ENCODE data around the gene ZCRB1.

DNA sequence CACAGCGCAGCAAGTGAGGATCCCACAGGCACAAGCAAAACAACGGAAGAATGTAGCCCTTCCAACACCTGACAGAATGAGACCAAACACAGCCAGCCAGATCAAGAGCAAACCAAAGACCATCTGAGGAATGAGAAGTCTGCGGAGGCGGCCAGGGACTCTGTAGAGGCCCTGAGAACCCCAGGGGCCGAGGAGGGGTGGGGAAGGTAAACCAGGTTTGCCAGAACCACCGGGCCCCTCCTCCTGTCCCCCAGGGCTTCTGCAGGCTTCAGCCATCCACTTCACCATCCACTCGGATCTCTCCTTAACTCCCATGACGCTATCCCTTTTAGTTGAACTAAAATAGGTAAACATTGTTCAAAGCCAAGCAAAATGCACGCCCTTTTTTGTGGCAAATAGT, 37.4 kb downstream of the ZCRB1 start:
- TF ChIP-seq EZH2 (optimal IDR thresholded peaks at IDR 0.05; ENCODE audit: low read depth, low read length) (no peak), EZH2phosphoT487 (IDR thresholded peaks at IDR 0.05; ENCODE audit: low read length) (no peak)
- TF ChIP-seq, protein P1, sequence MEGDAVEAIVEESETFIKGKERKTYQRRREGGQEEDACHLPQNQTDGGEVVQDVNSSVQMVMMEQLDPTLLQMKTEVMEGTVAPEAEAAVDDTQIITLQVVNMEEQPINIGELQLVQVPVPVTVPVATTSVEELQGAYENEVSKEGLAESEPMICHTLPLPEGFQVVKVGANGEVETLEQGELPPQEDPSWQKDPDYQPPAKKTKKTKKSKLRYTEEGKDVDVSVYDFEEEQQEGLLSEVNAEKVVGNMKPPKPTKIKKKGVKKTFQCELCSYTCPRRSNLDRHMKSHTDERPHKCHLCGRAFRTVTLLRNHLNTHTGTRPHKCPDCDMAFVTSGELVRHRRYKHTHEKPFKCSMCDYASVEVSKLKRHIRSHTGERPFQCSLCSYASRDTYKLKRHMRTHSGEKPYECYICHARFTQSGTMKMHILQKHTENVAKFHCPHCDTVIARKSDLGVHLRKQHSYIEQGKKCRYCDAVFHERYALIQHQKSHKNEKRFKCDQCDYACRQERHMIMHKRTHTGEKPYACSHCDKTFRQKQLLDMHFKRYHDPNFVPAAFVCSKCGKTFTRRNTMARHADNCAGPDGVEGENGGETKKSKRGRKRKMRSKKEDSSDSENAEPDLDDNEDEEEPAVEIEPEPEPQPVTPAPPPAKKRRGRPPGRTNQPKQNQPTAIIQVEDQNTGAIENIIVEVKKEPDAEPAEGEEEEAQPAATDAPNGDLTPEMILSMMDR (IDR thresholded peaks at IDR 0.05; ENCODE audit: low read length), result no peak
